B cell (primary cell): Measurements from ENCODE around the gene GJC1.

Source experiments
- EZH2 ChIP-seq: IDR thresholded peaks from 2 replicates; pipeline ENCODE4 v1.6.1; 2012; ENCODE audit warnings: borderline replicate concordance, low read depth, mild to moderate bottlenecking, moderate library complexity, low read length; ENCODE audit not compliant: insufficient read depth, poor library complexity, severe bottlenecking
- TF ChIP-seq, protein P1 (sequence below): fragments of 200-600 bp; IDR thresholded peaks from one replicate; pipeline ENCODE4 v1.8.0; 2022; ENCODE audit warnings: antibody characterized with exemption, mild to moderate bottlenecking

DNA sequence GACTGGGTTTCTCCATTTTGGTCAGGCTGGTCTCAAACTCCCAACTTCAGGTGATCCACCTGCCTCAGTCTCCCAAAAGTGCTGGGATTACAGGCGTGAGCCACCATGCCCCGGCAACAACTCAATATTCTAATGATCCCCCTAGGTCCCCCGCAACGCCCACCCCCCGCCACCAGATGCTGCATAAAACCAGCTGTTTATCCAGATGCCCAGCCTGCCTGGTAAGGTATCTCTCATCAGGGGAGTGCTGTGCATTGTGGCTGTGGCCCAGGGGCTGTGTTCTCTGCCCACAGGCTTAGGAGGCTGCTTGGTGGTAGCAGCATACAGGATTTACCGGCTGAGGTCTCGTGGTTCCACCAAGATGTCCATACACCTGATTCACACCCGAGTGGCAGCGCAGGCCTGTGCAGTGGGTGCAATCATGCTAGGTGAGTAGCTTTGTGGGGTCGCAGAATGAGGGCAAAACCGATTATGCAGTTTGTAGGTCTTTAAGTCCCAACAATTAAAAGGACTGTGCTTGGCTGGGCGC lies 18.9 kb upstream of the GJC1 start:
- TF ChIP-seq, protein P1, sequence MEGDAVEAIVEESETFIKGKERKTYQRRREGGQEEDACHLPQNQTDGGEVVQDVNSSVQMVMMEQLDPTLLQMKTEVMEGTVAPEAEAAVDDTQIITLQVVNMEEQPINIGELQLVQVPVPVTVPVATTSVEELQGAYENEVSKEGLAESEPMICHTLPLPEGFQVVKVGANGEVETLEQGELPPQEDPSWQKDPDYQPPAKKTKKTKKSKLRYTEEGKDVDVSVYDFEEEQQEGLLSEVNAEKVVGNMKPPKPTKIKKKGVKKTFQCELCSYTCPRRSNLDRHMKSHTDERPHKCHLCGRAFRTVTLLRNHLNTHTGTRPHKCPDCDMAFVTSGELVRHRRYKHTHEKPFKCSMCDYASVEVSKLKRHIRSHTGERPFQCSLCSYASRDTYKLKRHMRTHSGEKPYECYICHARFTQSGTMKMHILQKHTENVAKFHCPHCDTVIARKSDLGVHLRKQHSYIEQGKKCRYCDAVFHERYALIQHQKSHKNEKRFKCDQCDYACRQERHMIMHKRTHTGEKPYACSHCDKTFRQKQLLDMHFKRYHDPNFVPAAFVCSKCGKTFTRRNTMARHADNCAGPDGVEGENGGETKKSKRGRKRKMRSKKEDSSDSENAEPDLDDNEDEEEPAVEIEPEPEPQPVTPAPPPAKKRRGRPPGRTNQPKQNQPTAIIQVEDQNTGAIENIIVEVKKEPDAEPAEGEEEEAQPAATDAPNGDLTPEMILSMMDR, result no peak
- no peak for TF ChIP-seq EZH2
